BLaER1 treated with 17β-estradiol and CSF1 and Interleukin-3, amounts not matched to agents 10 nM and 100 nM (cell line): ENCODE results near the gene FRY.
"Not testable (repeated sequence)": the region's sequence is repeated elsewhere in the genome, so short reads cannot be mapped to it uniquely, and the experiment has no call there.

Experiments used
- H3K27ac ChIP-seq, 11 experiments: shearing (Covaris generic); formaldehyde crosslinking; 2 replicates each; pipeline ENCODE4 v1.8.1; 2022
- H3K27me3 ChIP-seq, 11 experiments: shearing (Covaris generic); formaldehyde crosslinking; 2 replicates each; pipeline ENCODE4 v1.8.1; 2022
- H3K36me3 ChIP-seq, 11 experiments: shearing (Covaris generic); formaldehyde crosslinking; 2 replicates each; pipeline ENCODE4 v1.8.1; 2022
- H3K4me1 ChIP-seq, 10 experiments: shearing (Covaris generic); formaldehyde crosslinking; 2 replicates each; pipeline ENCODE4 v1.8.1; 2022
- H3K4me2 ChIP-seq, 11 experiments: shearing (Covaris generic); formaldehyde crosslinking; 2 replicates each; pipeline ENCODE4 v1.8.1; 2022
- H3K4me3 ChIP-seq, 10 experiments: shearing (Covaris generic); formaldehyde crosslinking; 2 replicates each; pipeline ENCODE4 v1.8.1; 2022
- H3K9ac ChIP-seq, 11 experiments: shearing (Covaris generic); formaldehyde crosslinking; 2 replicates each; pipeline ENCODE4 v1.8.1; 2022
- H3K9me3 ChIP-seq, 11 experiments: shearing (Covaris generic); formaldehyde crosslinking; replicated peaks in 1 of 11; 2 replicates each; pipeline ENCODE4 v1.8.1; 2022
- H4K20me1 ChIP-seq, 11 experiments: shearing (Covaris generic); formaldehyde crosslinking; 2 replicates each; pipeline ENCODE4 v1.8.1; 2022
- Cebpa-rat ChIP-seq, 11 experiments: shearing (Covaris generic); IDR thresholded peaks; 2 replicates each; pipeline ENCODE4 v1.8.1; 2022

Gene FRY

GRCh38 chr13:31996601-31997000, 35.0 kb upstream of the FRY start:
- H3K9ac ChIP-seq = no peak overlapping the region
- H3K4me1 ChIP-seq = no peaks in the 10 kb centered on the region
- peaks cover 8 to 25% (median 13%) of the 10 kb centered on the region in 11 experiments; a peak in 21 of 22 replicates for H3K9me3 ChIP-seq
- no peaks in the 10 kb centered on the region for H3K36me3 ChIP-seq
- no peaks in the 10 kb centered on the region for H4K20me1 ChIP-seq
- H3K4me3 ChIP-seq = no peak overlapping the region
- no peak overlapping the region for H3K4me2 ChIP-seq
- no peak for TF ChIP-seq Cebpa-rat (IDR thresholded peaks at IDR 0.05)
- H3K27ac ChIP-seq = no peak overlapping the region
- H3K27me3 ChIP-seq = no peaks in the 10 kb centered on the region

- H3K27ac ChIP-seq = no peak overlapping the region
- no peak overlapping the region for H3K9ac ChIP-seq
- no peaks in the 10 kb centered on the region for H4K20me1 ChIP-seq
- H3K36me3 ChIP-seq = no peaks in the 10 kb centered on the region
- H3K27me3 ChIP-seq = no peaks in the 10 kb centered on the region
- peaks cover 8 to 25% (median 13%) of the 10 kb centered on the region in 11 experiments; a peak in 21 of 22 replicates for H3K9me3 ChIP-seq
- H3K4me2 ChIP-seq = no peak overlapping the region
- H3K4me3 ChIP-seq = no peak overlapping the region
- no peaks in the 10 kb centered on the region for H3K4me1 ChIP-seq
- no peak for TF ChIP-seq Cebpa-rat (IDR thresholded peaks at IDR 0.05)
Observed at GRCh38 chr13:31997641-31998040, 33.9 kb upstream of the FRY start.

- Histone ChIP-seq H3K9ac (no peak overlapping the region), H3K4me2 (no peak overlapping the region), H3K4me3 (no peak overlapping the region), H4K20me1 (no peaks in the 10 kb centered on the region), H3K27me3 (no peaks in the 10 kb centered on the region), H3K27ac (no peak overlapping the region), H3K4me1 (no peaks in the 10 kb centered on the region), H3K9me3 (peaks cover 8 to 25% (median 13%) of the 10 kb centered on the region in 11 experiments; a peak in 21 of 22 replicates), H3K36me3 (no peaks in the 10 kb centered on the region)
- no peak for TF ChIP-seq Cebpa-rat (IDR thresholded peaks at IDR 0.05)
Observed at GRCh38 chr13:31998131-31998530, 33.4 kb upstream of the FRY start.

GRCh38 chr13:32000754-32001153, 30.8 kb upstream of the FRY start:
- not testable (repeated sequence) for H3K4me3 ChIP-seq, H3K36me3 ChIP-seq, H3K4me2 ChIP-seq, H3K9ac ChIP-seq, H4K20me1 ChIP-seq, H3K27me3 ChIP-seq, H3K4me1 ChIP-seq, H3K27ac ChIP-seq
- H3K9me3 ChIP-seq = peaks cover 0 to 12% (median 0%) of the 10 kb centered on the region in 11 experiments; a peak in 5 of 22 replicates

- no peak overlapping the region; a peak in 1 of 22 replicates for H3K27ac ChIP-seq
- no peaks in the 10 kb centered on the region for H3K27me3 ChIP-seq
- H3K4me1 ChIP-seq = no peaks in the 10 kb centered on the region
- 0 out of 22 replicates have a peak, but pooled peaks of 1 of the 11 experiments have one; percentile 13 for TF ChIP-seq Cebpa-rat (IDR thresholded peaks at IDR 0.05)
- peaks cover 0 to 12% (median 0%) of the 10 kb centered on the region in 11 experiments; a peak in 5 of 22 replicates for H3K9me3 ChIP-seq
- H3K36me3 ChIP-seq = no peaks in the 10 kb centered on the region
- no peaks in the 10 kb centered on the region for H4K20me1 ChIP-seq
- H3K4me2 ChIP-seq = no peak overlapping the region
- H3K4me3 ChIP-seq = no peak overlapping the region
- H3K9ac ChIP-seq = no peak overlapping the region
Observed at GRCh38 chr13:32001154-32001768, 30.3 kb upstream of the FRY start.

- peaks cover 0 to 12% (median 0%) of the 10 kb centered on the region in 11 experiments; a peak in 5 of 22 replicates for H3K9me3 ChIP-seq
- H3K9ac ChIP-seq = no peak overlapping the region
- no peak overlapping the region for H3K4me3 ChIP-seq
- H3K36me3 ChIP-seq = no peaks in the 10 kb centered on the region
- no peak for TF ChIP-seq Cebpa-rat (IDR thresholded peaks at IDR 0.05)
- H3K27me3 ChIP-seq = no peaks in the 10 kb centered on the region
- no peaks in the 10 kb centered on the region for H3K4me1 ChIP-seq
- H4K20me1 ChIP-seq = no peaks in the 10 kb centered on the region
- H3K4me2 ChIP-seq = no peak overlapping the region
- no peak overlapping the region for H3K27ac ChIP-seq
Observed at GRCh38 chr13:32001769-32002168, 29.8 kb upstream of the FRY start.

GRCh38 chr13:32002873-32003272, 28.7 kb upstream of the FRY start:
- H4K20me1 ChIP-seq = no peaks in the 10 kb centered on the region
- no peaks in the 10 kb centered on the region for H3K4me1 ChIP-seq
- H3K9me3 ChIP-seq = peaks cover 0 to 12% (median 0%) of the 10 kb centered on the region in 11 experiments; a peak in 5 of 22 replicates
- H3K27ac ChIP-seq = no peak overlapping the region
- no peak overlapping the region for H3K4me3 ChIP-seq
- no peak overlapping the region for H3K9ac ChIP-seq
- no peak for TF ChIP-seq Cebpa-rat (IDR thresholded peaks at IDR 0.05)
- H3K36me3 ChIP-seq = no peaks in the 10 kb centered on the region
- H3K4me2 ChIP-seq = no peak overlapping the region
- H3K27me3 ChIP-seq = no peaks in the 10 kb centered on the region

- Histone ChIP-seq H4K20me1 (no peaks in the 10 kb centered on the region), H3K27ac (no peak overlapping the region), H3K36me3 (no peaks in the 10 kb centered on the region), H3K4me2 (no peak overlapping the region), H3K27me3 (no peaks in the 10 kb centered on the region), H3K4me1 (no peaks in the 10 kb centered on the region), H3K9me3 (no peaks in the 10 kb centered on the region), H3K9ac (no peak overlapping the region), H3K4me3 (no peak overlapping the region)
- TF ChIP-seq Cebpa-rat (IDR thresholded peaks at IDR 0.05) = no peak
Observed at GRCh38 chr13:32007494-32007893, 24.1 kb upstream of the FRY start.

- Histone ChIP-seq H3K4me1 (no peaks in the 10 kb centered on the region), H3K9me3 (no peaks in the 10 kb centered on the region), H3K9ac (no peak overlapping the region), H3K4me3 (no peak overlapping the region), H4K20me1 (no peaks in the 10 kb centered on the region), H3K27me3 (no peaks in the 10 kb centered on the region), H3K36me3 (no peaks in the 10 kb centered on the region), H3K4me2 (no peak overlapping the region), H3K27ac (no peak overlapping the region)
- TF ChIP-seq Cebpa-rat (IDR thresholded peaks at IDR 0.05) = no peak
Observed at GRCh38 chr13:32008518-32009175, 22.9 kb upstream of the FRY start.

GRCh38 chr13:32009362-32009761, 22.2 kb upstream of the FRY start:
- H3K9ac ChIP-seq = no peak overlapping the region
- no peaks in the 10 kb centered on the region for H3K27me3 ChIP-seq
- no peak overlapping the region for H3K4me3 ChIP-seq
- TF ChIP-seq Cebpa-rat (IDR thresholded peaks at IDR 0.05) = no peak
- no peaks in the 10 kb centered on the region for H4K20me1 ChIP-seq
- no peak overlapping the region for H3K4me2 ChIP-seq
- no peaks in the 10 kb centered on the region for H3K4me1 ChIP-seq
- H3K36me3 ChIP-seq = no peaks in the 10 kb centered on the region
- H3K9me3 ChIP-seq = no peaks in the 10 kb centered on the region
- H3K27ac ChIP-seq = no peak overlapping the region
